Activated CD4-positive, alpha-beta T cell treated with anti-CD3 and anti-CD28 coated beads, Interleukin-2, amount 50 U/mL, for 4 hours (primary cell): Measurements from ENCODE around the gene HS3ST4.

Experiments used
- DNase-seq, 2 experiments: peaks; one replicate each; pipeline ENCODE4 v3.0.0-alpha.2; 2020

HS3ST4 gene

GRCh38 chr16:26128296-26128695, 436.5 kb downstream of the HS3ST4 start:
- DNase-seq = no peak

DNA sequence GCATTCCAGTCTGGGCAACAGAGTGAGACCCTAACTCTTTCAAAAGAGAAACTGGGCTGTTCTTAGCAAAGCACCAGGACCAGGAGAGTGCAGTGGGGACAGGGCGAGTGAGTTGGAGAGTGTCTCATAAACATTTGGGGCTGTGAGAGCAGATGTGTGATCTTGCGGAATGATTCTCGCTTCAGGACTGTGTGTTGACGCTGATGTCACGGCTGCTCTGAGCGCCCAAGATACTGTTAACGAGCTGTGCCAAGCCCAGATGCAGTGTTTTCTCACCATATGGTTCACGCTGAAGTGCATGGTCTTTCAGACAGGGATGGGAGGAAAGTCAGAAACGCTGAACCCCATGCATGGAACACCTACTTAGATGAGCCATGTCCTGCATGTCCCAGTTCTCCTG, 438.2 kb downstream of the HS3ST4 start:
- no peak for DNase-seq

- DNase-seq = no peak
Observed at GRCh38 chr16:26133416-26134093, 441.8 kb downstream of the HS3ST4 start.

DNA sequence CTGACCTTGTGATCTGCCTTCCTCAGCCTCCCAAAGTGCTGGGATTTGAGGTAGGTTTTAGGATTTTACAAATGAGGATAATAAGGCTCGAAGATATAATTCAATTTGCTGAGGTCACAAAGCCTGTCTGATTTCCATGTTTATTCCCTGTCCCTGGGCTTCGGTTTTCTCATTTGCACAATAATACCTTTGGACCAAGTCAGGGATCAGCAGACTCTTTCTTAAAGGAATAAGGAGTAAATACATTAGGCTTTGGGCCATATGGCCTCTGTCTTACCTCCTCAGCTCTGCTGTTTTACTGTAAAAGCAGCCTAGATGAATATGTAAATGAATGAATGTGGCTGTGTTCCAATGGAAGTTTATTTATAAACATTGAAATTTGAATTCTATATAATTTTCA, 442.8 kb downstream of the HS3ST4 start:
- DNase-seq = no peak

GRCh38 chr16:26137956-26138355, 446.2 kb downstream of the HS3ST4 start:
- no peak for DNase-seq

DNA sequence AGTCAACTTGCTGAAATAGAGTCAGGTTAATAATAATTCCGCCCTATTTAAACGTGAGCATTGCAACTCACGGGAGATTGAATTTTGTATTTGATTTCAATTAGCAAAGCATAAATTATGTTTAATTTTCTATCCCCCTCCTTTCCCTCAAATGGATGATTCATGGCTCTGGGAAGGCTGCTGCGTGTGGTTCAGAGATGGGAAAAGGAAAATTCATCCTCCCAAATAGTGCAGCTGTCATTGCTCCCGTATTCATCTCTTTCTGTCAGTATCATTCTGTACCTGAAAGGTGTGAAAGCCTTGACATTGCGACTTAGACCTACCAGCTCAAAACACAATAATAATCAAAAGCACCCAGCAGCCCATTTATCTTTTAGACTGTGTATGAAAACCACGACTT, 447.3 kb downstream of the HS3ST4 start:
- DNase-seq = no peak

DNA sequence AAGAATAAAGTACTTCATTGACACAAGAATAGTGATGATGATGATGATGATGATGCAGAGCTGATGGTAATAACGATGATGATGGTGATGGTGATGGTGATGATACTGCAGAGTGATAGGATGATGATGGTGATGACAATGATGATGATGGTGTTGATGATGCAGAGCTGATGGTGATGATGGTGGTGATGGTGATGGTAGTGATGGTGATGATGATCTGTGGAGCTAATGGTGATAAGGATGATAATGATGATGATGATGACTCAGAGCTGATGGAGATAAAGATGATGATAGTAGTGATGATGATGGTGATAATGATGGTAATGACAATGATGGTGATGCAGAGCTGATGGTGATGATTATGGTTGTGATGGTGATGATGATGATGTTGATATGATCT, 448.1 kb downstream of the HS3ST4 start:
- DNase-seq = no peak

DNA sequence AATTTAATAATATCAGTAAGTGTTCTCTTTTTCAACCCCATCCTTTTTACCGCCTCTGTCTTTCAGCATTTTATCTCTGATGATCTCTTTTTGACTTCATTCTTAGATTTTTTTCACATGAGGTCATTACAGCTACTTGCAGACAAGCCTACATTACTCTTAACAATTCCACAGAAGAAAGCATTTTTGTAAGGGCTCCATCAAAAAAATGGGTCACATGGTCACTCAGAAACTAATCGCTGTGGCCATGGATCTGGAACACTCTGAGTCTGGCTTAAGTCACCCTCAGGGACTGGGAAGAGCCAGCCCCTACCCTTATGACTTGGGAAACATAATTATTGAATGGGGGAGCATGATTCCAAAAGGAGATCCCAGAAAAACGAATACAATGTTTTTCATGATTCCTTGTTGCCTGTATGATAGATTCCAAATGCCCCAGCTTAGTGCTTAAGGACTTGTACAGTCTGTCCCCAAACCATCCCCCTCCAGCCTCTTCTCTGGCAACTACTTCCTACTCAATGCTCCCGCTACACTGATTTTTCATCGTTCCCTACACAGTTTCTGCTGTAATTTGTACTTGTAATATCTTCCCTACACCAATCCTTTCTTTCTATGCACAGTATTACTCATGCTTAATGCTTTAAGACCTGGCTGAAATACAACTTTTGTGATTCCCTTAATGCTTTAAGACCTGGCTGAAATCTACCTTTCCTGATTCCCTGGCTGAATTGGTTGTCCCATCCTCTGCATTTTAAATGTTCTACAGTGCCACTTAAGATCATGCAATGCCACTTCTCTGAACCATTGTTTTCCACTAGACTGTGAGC, 457.8 kb downstream of the HS3ST4 start:
- no peak for DNase-seq

- no peak for DNase-seq
Observed at GRCh38 chr16:26155221-26155620, 463.5 kb downstream of the HS3ST4 start.

GRCh38 chr16:26157319-26157718, 465.6 kb downstream of the HS3ST4 start:
- no peak for DNase-seq

- DNase-seq = no peak
Observed at GRCh38 chr16:26158142-26158759, 466.5 kb downstream of the HS3ST4 start.

DNA sequence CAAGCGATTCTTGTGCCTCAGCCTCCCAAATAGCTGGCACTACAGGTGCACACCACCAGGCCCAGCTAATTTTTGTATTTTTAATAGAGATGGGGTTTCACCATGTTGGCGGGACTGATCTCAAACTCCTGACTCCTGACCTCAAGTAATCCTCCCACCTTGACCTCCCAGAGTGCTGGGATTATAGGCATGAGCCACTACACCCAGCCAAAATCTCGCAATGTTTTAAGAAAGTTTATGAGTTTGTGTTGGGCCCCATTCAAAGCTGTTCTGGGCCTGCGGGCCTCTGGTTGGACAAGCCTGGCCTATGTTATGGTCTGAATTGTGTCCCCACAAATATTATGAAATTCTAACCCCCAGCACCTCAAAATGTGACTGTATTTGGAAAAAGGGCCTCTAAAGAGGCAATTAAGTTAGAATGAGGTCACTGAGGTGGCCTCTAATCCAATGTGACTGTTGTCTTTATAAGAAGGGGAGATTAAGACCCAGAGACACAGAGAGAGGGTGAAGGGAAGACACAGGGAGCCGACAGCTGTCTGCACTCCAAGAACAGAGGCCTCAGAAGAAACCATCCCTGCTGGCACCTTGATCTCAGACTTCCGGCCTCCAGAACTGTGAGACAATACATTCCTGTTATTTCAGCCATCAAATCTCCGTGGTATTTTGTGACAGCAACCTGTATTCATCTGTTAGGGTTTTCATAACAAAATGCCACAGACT, 469.9 kb downstream of the HS3ST4 start:
- no peak for DNase-seq

GRCh38 chr16:26169473-26169872, 477.7 kb downstream of the HS3ST4 start:
- no peak for DNase-seq

- DNase-seq = no peak
Observed at GRCh38 chr16:26175944-26176343, 484.2 kb downstream of the HS3ST4 start.

GRCh38 chr16:26177438-26177837, 485.7 kb downstream of the HS3ST4 start:
- DNase-seq = no peak

DNA sequence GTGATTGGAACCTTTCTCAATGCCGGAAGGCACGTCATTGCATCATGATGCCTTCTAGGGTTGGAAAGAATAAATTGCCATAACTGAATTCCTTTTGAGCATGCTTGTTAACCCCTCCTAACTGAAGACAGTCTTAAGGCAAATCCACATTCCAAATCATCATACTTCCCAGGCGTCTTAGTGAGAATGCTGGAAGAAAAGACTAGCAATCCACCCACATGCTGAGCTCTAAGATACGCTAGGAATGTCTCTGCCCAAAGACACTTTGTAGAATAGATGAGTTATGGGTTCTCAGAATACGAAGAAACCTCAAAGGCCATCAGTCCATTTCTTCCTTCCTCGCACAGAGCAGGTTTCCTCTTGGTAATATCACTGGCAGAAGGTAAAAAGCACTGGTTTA, 486.5 kb downstream of the HS3ST4 start:
- DNase-seq = no peak

GRCh38 chr16:26186091-26186615, 494.4 kb downstream of the HS3ST4 start:
- no peak for DNase-seq
